HCEC 1CT (cell line): ENCODE results near the gene PSORS1C2.
A peak's percentile ranks its signal among the peaks of the same experiment; 100 is the strongest.

ENCODE experiments used
- DNase-seq: peaks from one replicate; pipeline ENCODE4 v3.0.0-alpha.2; 2017

PSORS1C2 gene

DNA sequence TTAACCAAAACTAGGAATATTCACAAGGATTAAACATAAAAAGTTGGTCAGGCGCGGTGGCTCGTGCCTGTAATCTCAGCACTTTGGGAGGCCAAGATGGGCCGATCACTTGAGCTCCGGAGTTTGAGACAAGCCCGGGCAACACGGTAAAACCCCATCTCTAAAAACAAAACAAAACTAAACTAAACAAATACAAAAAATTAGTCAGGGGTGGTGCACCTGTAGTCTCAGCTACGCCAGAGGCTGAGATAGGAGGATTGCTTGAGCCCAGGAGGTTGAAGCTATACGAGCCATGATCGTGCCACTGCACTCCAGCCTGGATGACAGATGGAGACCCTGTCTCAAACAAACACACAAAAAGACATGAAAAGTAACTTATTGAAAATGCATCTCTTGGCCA, 3.2 kb downstream of the PSORS1C2 start:
- DNase-seq = no peak

DNA sequence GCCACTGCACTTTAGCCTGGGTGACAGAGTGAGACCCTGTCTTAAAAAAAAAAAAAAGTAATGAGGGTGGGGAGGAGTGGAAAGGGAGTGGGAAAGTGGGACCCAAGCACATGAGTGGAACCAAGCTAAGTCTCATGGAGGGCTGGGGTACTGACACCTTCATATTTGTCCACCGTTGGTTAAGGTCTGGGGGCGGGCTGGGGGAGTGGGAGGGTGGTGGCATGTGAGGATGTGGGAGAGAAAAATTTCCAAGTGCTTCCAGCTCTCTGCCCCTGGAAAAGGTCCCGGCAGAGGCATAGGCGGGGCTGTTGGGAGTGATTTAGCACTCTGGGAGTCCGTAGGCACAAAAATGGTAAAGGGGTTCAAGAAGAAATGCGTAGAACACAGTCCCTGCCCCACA, 6.1 kb downstream of the PSORS1C2 start:
- DNase-seq = no peak

DNA sequence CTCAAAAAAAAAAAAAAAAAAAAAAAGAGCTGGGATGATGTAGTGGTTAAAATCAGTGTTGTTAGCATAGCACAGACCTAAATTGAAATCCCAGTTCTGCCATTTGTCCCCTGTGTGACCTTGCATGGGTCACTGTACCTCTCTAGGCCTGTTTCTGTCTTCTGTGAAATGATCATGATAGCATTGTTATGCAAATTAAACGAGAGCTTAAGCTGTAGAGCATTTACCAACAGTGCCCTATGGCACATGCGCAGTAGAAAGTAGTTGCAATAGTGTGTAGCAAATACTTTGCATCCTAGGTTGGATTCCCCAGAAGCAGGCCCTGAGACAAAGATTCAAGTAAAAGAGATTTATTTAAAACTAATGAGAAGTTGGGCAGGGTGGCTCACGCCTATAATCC, 7.3 kb downstream of the PSORS1C2 start:
- DNase-seq = no peak

DNA sequence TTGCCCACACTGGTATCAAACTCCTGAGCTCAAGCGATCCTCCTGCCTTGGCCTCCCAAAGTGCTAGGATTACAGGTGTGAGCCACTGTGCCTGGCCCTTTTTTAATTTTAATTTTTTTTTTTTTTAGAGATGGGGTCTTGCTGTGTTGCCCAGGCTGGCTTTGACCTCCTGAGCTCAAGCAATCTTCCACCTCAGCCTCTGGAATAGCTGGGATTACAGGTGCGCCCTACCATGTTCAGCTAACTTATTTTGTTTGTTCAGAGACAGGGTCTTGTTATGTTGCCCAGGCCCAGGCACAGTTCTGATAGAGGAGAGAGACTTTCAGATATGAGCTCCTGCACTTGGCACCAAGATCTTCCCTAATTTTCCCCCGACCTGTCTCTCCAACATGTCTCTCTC, 8.1 kb downstream of the PSORS1C2 start:
- DNase-seq = no peak

DNA sequence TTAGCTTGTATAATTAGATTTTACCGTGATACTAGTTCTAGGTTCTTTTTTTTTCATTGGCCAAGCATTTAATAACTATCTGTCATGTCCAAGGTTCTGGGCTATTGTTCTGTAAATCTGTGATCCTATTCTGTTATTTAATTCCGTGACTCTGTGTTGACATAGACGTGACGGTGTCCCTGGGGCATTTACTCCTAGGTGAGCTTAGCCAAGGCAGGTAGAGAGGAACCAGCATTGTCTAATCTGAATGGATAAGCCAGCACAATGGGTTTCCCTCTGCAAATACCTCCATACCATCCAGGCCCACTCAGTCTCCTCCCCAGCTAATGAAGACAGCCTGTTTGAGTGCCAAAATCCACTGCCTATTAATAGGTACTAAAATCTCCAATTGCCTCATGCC, 9.7 kb downstream of the PSORS1C2 start:
- no peak for DNase-seq

DNA sequence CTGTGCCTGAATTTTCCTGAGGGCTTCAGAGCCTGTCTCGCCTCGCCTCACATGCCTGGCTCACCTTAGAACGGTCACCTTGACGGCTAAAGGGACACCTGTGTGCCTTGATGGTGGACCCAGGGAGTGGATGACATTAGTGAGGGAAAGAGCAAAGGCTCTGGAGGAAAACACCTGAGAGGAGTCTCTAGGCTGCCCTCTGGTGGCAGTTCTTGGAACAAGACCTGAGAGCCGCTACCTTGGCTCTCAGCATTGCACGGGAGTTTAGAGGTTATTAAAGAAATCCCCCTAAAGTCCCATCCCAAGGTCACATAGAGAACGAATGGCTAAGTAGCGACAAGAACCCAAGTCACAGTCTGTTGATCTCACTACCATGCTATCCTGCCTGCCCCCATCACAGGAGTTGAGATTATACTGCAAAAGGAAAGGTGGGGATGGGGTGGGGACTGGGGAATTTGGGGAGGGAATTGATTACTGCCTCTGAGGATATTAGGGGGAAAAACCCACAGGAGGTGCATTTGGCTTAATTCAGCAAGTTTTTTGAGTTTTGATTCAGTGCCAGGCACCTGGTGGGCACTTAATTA, 10.7 kb downstream of the PSORS1C2 start:
- DNase-seq = no peak

DNA sequence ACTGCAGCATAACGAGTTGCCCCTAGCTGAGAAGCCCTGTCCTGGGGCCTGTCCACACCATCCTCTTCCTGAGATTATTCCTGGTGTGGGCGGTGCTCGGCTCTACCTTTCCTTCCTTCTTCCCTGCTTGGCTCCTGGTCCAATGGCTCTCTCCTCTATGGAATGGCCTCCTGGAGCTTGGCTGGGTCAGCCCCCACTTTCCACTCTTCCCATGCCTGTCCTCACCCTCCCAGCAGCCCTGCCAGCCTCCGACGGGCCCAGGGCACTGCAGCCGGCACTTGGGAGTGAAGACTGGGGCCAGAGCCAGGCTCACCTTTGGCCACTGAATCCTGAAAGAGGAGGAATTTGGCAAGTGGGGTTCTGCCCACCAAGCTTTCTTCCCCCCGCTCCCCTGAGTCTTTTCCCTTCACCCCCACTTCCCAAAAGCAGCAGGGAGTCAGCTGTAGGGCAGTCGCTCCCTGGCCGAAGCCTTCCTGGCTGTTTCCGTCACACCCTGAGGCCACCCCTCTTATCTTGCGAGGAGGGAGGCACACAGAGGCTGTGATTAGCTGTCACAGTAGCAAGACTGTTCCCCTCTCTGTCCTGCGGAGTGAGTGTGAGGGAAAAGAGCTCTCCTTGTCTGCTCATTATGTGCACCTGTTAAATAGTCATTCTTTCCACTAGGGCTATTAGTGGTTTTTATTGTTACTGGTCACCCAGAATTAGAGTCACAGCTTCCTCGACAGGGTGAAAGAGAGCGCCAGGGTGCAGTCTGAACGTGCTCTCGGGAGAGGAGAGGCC, 12.3 kb downstream of the PSORS1C2 start:
- DNase-seq = no peak

DNA sequence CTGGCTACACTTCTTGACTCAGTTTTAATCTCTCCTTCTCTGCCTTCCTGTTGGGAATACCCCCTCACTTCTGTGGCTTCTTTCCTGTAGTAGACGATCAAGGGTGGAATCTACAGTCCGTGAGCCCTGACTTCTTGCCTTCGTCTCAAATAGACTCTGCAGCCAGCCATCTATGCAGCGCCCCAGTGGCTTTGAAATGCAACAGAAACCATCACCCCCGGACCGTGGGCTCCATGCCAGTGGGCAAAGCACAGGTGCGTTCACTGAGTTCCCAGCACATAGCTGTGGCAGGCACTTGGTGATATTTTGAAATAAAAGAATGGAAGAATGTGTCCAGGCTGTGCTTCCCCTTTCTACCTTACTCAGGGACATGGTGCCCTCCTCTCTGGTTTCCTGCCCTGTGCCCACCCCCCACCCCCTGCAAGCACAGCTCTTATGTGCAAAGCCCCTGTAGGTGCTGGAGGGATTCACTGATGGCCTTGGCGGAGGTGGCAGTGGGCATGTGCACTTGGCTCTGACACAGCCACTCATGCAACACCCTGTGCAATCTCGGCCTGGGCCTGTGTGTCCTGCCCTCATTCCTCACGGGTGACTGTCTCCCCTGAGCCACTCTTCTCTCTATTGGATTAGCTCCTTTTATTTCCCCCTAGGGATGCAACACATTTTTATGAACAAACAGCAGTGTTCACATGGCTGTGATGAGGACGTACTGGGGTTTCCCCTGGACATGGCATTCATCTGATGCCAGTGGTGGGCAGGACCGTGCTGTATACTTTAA, 13.1 kb downstream of the PSORS1C2 start:
- DNase-seq = peak; percentile 51

DNA sequence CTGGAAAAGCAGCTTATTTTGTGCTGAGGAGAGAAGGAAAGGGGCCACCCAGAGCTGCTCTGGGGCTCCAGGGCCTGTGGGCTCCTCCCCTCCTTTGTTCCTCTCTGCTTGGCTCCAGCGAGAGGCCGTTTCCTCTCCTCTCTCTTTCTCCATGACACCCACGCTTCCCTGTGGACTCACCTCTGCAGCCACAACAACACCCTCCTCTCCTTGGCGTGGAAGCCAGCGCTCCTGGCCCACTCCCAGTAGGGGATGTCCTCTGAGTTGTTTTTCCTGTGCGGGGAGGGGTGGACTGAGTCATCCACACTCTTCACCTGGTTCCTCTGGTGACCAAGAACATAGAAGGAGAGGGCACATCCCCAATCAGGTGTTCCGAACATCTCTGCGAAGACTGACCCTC, 13.7 kb downstream of the PSORS1C2 start:
- no peak for DNase-seq

DNA sequence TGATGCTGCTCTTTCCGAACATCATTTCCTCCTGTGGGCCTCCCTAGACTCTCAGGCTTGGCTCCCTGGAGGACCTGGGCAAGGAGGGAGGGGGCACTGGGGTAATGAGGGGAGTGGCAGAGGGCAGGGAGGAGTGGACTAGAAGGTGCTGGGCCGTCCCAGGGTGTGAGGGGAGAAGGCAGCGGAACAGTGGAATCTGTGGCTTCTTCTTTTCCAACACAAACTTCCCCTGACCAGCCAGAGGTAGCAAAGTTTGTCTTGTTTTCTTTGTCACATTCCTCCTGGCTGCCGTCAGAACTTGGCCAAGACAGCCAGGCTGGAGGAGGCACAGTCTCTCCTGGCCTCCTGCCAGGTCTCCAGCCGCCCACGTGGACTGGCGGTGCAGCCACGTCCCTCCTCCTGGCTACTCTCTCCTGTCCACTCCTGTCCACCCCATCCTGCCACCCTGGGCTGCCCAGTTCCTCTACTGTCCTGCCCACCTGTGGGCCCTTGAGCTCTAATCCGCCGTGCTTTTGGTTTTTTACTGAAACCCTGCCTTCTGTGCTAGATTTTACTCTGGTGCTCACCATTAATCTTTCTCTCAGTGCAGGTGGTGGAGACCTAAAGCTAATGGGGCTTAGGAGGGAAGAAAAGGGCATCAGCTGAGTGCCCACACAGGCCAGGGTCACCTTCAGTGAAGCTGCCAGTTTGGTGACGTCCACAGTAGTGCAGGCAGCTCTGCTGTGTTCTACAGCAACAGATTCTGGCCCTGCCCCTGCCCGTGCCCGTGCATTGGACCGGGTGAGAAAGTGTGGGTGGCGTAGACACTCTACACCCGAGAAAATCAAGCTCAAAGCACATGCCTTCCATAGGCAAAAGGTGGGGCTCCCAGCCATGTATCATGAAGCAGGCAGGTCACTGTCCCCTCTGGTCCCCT, 15.8 kb downstream of the PSORS1C2 start:
- DNase-seq = peak; percentile 83

DNA sequence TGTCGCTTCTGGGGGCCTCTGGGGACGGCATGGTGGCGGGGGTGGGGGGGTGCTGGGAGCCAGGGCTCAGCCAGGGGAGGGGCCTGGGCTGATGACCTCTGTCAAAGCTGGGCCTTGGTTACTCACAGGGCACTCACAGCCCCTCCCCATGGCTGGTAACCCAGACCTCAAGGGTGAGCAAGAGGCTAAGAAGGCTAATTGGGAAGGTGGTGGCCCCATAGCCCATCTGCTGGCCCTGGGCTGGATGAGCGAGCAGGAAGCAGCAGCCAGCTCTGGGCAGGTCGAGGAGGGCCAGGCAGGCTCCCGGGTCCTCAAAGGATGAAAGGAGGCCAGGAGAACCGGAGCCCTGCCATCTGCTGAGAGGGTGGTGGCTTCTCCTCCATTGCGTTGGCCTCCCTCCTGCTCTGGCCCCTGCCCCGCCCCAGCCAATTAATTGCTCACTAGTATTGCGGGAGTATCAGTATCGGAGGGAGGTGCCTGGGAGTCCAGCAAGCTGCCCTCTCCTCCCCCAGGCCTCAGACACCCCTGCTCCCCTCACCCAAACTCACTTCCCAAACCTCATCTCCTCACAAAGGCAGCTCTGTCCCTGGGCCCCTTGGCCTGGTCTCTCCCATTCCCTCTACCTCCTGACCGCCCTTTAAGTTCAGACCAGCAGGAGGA, 17.6 kb downstream of the PSORS1C2 start:
- DNase-seq = no peak

DNA sequence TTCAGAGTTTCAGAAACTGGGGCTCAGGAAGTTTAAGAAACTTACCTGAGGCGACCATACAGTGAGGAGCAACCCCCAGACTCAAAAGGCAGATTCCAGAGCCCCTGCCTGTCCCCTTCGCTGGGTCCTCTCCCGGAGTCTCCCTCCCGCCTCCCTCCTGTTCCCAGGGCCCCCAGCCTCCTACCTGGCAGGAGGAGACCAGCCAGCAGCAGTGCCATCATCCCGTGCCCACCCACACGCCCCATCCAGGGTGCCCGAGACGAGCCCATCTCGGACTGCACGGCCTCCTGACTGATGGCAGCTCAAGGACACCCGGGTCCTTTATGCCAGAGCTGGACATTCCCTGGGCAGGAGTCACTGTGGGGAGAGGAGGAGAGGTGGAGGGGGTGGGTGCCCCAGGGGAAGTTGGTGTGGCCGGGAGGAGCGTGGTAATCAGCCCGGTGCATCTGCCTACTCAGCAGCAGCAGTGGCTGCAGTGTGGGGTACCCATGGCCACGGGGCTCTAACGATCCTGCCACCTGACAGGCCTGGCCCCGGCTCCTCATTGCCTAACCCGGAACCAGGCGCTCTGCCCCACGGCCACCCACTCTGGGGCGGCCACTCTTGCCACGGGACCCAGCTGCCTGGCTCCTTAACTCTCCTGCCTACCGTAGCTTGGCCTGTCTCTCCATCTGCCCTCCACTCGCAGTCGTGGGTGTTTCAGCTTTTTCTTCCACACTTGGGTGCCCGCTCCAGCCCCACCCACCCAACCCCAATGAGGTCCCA, 18.5 kb downstream of the PSORS1C2 start, which contains the start of gene CDSN:
CDSN (minus strand) TSS at position 296 of the 765 bp plus-strand sequence; CDS start at position 269, 27 bp downstream.
- DNase-seq = no peak

DNA sequence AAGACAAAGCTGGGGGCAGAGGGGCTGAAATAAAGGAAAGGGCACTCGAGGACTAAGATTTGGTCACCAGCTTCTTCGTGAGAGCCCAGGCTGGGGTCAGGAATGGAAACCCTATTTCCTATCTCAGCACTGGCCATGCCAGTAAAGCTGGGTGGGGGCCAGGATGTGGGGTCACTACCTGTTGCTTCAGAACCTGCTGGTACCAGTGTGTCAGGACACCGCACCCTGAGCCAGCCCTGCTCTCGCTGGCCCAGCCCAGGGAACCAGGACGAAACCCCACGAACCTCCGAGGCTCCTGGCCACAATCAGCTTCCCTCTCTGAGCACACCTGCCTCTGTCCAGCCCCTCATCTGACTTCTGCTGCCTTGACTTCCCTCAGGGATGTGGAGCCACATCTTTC, 20.7 kb downstream of the PSORS1C2 start:
- DNase-seq = no peak

DNA sequence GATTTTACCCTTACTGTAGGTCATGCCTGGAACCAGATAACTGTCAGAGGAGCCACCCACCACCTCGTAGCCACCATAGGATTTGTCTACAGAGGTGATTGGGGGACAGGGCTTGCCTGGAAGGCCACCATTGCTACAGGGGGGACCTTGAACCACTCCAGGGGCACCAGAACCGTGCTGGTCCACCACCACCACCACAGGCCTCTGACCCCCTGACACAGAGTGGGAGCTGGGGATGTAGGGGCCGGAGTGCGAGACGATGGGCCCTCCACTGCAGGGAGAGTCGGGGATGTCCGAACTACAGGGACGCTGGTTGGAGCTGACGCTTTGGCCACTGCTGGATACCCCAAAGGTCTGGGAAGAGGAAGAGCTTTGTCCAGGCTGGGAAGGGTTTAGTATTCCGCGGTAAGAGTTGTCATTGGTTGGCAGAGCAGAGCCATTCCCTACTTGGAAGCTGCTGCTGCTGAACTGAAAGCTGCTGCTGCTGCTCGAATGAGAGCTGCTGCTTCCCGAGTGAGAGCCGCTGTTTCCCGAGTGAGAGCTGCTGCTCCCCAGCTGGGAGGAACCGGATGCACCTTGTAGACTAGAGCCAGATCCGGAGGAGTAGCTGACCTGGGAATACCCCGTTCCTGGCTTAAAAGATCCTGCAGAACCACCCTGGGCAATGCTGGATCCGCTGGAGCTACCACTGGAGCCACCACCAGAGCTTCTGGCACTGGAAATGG, 22.0 kb downstream of the PSORS1C2 start:
- DNase-seq = no peak

DNA sequence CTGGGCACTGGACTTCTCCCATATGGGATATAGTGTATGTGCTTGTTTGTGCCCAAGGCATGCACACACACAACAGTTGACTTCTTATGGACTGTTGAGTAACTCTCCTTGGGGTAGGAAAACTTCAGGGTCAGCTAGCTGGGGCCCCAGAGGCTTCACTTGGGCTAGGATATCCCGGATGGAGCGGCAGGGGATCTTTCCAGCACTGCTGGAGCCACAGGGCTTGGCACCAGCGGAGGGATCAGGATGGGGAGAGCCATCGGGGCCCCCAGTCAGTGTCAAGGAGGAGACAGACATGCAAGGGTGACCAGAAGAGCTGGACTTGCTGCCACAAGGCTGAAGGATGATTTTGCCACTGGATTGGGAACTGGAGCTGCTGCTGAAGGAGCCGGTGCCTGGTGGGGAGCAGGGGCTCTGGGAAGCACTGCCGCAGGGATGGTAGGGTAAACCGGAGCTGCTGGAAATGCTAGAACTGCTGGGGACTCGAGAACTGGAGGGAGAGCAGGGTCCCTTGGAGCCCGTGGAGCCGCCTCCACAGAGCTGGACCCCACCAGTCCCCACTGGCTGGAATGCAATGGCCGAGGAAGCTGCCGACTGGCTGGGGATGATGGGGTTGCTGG, 22.8 kb downstream of the PSORS1C2 start:
- no peak for DNase-seq

DNA sequence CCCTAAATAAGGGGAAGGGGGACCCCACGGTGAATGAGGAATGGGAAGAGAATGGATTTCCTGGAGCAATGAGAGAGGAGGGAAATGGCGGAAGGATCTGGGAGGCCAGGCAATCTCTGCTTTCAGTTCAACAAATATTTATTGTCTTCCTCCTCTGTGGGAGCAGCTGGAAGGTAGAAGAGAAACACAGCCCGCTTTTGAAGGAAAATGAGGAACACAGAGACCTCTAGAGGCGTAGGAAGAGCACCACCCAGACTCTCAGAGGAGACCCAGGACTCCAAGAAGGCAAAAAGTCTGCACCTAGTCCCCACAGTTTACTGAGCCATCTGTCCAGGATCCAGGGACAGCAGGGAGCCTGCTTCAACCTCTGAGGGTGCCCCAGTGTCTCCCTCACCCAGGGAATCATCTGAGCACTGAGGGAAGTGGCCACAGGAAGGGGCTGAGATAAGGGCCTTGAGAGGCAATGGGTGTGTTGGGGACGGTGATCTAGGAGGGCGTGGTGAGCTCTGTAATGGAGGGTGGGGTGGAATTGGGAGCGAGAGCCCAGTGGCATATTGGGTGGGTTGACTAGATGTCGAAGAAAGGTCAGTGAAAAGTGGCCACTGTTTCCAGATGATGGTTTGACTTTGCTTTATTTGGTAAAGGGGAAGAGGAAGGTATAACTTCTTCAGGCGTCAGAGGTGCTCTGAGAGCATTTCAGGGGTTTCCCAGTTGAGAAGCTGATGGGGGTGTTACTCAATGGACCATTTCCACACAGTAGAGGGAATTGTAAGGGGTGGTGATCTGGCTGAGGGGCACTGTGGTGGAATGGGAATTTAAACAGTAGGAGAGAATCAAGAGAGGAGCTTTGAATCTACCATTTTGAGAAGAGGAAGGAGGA, 23.7 kb downstream of the PSORS1C2 start:
- DNase-seq = peak; percentile 29

DNA sequence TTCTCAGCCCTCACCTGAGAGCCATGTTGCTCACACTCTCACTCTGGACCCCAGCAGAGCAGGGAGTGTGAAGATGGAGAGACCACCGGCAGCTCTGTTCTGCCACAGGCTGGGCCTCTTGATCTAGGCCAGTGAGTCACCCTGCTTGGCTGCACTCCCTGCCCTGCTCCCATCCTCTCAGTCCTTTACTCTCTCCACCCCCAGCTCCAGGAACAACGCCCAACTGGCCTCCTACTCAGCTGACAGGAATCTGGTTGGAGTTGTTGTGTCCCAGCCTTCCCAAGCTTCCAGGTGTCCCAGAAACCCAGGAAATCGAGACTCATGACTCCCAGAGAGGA, 24.4 kb downstream of the PSORS1C2 start, which contains the start of gene PSORS1C1:
PSORS1C1 (plus strand) TSS at position 260 of the 338 bp plus-strand sequence. CDS start 14,833 bp downstream, outside the sequence.
- peak; percentile 96 for DNase-seq

DNA sequence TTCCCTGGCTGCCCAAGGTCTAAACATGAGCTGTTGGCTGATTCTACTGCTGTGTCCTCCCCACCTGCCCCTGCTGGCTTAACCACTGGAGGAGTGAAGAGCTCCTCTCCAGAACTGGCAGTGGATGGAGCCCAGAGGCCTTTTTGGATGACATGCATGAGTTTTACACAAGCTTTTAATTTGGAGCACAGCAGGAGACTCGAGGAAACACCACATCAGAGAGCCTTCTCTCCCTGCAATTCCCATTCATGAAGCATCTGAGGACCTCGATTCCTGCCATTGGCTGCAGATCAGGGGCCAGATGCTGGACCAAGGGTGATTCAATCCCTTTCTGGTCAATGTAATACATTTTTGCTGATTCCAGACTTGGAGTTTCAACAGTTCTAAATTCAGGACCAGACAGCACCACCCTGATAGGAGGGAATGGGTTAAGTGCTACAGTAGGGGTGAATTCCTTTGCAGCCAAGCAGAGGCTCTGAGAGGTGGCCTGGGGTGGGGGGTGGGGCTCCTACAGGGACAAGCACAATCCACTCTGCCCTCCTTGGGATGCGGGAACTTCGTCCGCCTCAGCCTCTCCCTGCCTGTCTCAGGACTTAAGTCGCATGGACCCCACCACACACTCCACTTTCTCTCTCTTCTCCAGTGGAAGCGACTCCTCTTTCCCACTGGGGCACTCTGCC, 24.9 kb downstream of the PSORS1C2 start:
- no peak for DNase-seq

DNA sequence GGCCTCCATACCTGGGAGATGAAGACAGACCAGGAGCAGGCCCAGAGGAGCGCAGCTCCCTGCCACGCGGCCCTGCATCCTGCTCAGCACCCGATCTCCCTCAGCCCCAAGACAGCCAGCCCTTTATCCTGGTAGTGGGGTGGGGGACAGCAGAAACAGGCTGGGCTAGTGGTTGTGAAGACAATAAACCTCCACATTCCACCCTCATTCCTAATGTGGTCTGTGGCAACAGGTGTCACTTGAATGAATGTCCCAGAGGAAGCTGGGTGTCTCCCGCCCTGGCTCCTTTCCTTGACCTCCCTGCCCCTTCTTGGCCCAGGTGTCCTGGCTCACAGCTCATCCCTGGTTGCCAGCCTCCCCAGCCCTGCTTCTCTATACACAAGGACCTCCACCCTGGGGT, 26.4 kb downstream of the PSORS1C2 start, which contains the start of gene C6orf15:
C6orf15 (minus strand) TSS at position 98 of the 400 bp plus-strand sequence; CDS start at position 78, 20 bp downstream.
- no peak for DNase-seq
